HepG2 (cell line): ENCODE measurements around the gene GADD45B. TPM values are rescaled to one million over a fixed set of nuclear protein-coding genes. Genes with fewer than 3 reads are reported as not detected.
A peak's percentile ranks its signal among the peaks of the same experiment; 100 is the strongest.

Experiments
- AGO2 ChIP-seq: fragments of 200-400 bp; formaldehyde crosslinking; optimal IDR thresholded peaks from 2 replicates; pipeline ENCODE3; 2017; ENCODE audit warnings: mild to moderate bottlenecking, low read depth, low read length, moderate library complexity
- ATF2 ChIP-seq: sonication (generic); formaldehyde crosslinking; IDR thresholded peaks from 2 replicates; pipeline ENCODE4 v1.4.0; 2020; ENCODE audit warnings: missing genetic modification reagents
- ATM ChIP-seq: fragments of 450-650 bp; IDR thresholded peaks from 2 replicates; pipeline ENCODE4 v1.7.1; 2017; ENCODE audit warnings: mild to moderate bottlenecking, borderline replicate concordance
- ATRX ChIP-seq: sonication (generic); formaldehyde crosslinking; IDR thresholded peaks from 2 replicates; pipeline ENCODE4 v1.4.0; 2020; ENCODE audit warnings: missing genetic modification reagents, borderline replicate concordance
- FLYWCH1 ChIP-seq: sonication (generic); formaldehyde crosslinking; IDR thresholded peaks from 2 replicates; pipeline ENCODE4 v1.8.1; 2023; ENCODE audit warnings: mild to moderate bottlenecking, missing genetic modification reagents
- GMEB1 ChIP-seq: sonication (generic); formaldehyde crosslinking; IDR thresholded peaks from 2 replicates; pipeline ENCODE4 v1.5.1; 2020; ENCODE audit warnings: missing genetic modification reagents, mild to moderate bottlenecking, borderline replicate concordance
- MATR3 ChIP-seq: sonication (generic); formaldehyde crosslinking; IDR thresholded peaks from 2 replicates; pipeline ENCODE4 v1.4.0; 2020; ENCODE audit warnings: missing genetic modification reagents
- MBNL3 ChIP-seq: fragments of 250-450 bp; sonication (Bioruptor Pico); conservative IDR thresholded peaks from 2 replicates; pipeline ENCODE4 v1.8.0; 2022; ENCODE audit warnings: mild to moderate bottlenecking, inconsistent platforms
- NFKB2 ChIP-seq: sonication (generic); formaldehyde crosslinking; IDR thresholded peaks from 2 replicates; pipeline ENCODE4 v1.4.0; 2020; ENCODE audit warnings: missing genetic modification reagents, borderline replicate concordance
- POLR2G ChIP-seq: fragments of 200-400 bp; formaldehyde crosslinking; IDR thresholded peaks from 2 replicates; pipeline ENCODE4 v1.6.1; 2018; ENCODE audit warnings: mild to moderate bottlenecking, low read depth, low read length, moderate library complexity
- SSRP1 ChIP-seq: IDR thresholded peaks from 2 replicates; pipeline ENCODE4 v1.6.1; 2016; ENCODE audit warnings: control low read depth
- ZFP90 ChIP-seq: sonication (generic); formaldehyde crosslinking; IDR thresholded peaks from 2 replicates; pipeline ENCODE4 v1.8.0; 2022; ENCODE audit warnings: missing genetic modification reagents, mild to moderate bottlenecking, inconsistent platforms, borderline replicate concordance
- ZNF260 ChIP-seq: sonication (generic); formaldehyde crosslinking; IDR thresholded peaks from 2 replicates; pipeline ENCODE4 v1.4.0; 2020; ENCODE audit warnings: missing genetic modification reagents, low read depth, mild to moderate bottlenecking, borderline replicate concordance
- ZNF274 ChIP-seq: sonication (generic); formaldehyde crosslinking; IDR thresholded peaks from 2 replicates; pipeline ENCODE4 v1.5.1; 2020; ENCODE audit warnings: mild to moderate bottlenecking, missing genetic modification reagents
- ZNF713 ChIP-seq: sonication (generic); formaldehyde crosslinking; IDR thresholded peaks from 2 replicates; pipeline ENCODE4 v1.4.0; 2020; ENCODE audit warnings: mild to moderate bottlenecking, missing genetic modification reagents
- ZNF720 ChIP-seq: sonication (generic); formaldehyde crosslinking; IDR thresholded peaks from 2 replicates; pipeline ENCODE4 v1.4.0; 2020; ENCODE audit warnings: missing genetic modification reagents
- ZNF766 ChIP-seq: sonication (generic); formaldehyde crosslinking; IDR thresholded peaks from 2 replicates; pipeline ENCODE4 v1.5.0; 2020; ENCODE audit warnings: missing genetic modification reagents, borderline replicate concordance
- ZNF841 ChIP-seq: sonication (generic); formaldehyde crosslinking; IDR thresholded peaks from 2 replicates; pipeline ENCODE4 v1.8.1; 2023; ENCODE audit warnings: missing genetic modification reagents, borderline replicate concordance
- polyA plus RNA-seq, 8 experiments: library from polyadenylated mRNA; depleted of rRNA in 3 of 8; stranded (reverse) in 7 of 8; unstranded in 1 of 8; fragments of >200 nt; fragmentation: Illumina TruSeq in 4 of 8; extraction: Trizol in 4 of 8; gene quantifications; 2 replicates each; pipeline versions ENCODE4 v1.2.1 to v1.2.3, GENCODE V29; 2011 to 2016; ENCODE audit warnings: low read depth in 4 of 8, missing spikeins in 1 of 8, mixed read lengths in 1 of 8; ENCODE audit not compliant: insufficient read depth in 1 of 8
- total RNA-seq, 5 experiments: library from RNA; depleted of rRNA; stranded (reverse); fragments of >200 nt; fragmentation: Illumina TruSeq; extraction: Trizol; gene quantifications; 2 replicates each; pipeline ENCODE4 v1.2.3, GENCODE V29; 2016; ENCODE audit warnings: low read depth in 1 of 5
- TF ChIP-seq, protein P1 (sequence below): sonication (generic); formaldehyde crosslinking; IDR thresholded peaks from 2 replicates; pipeline ENCODE4 v1.4.0; 2020; ENCODE audit warnings: mild to moderate bottlenecking, missing genetic modification reagents
- TF ChIP-seq, protein P2 (sequence below), 2 experiments: fragments of 450-650 bp in 1 of 2; sonication (generic) in 1 of 2; formaldehyde crosslinking; IDR thresholded peaks; 2 replicates each; pipeline versions ENCODE4 v1.5.0 to v1.8.0; 2020 to 2022; ENCODE audit warnings: mild to moderate bottlenecking in 1 of 2, missing genetic modification reagents in 1 of 2

Gene GADD45B
- total and polyA plus RNA-seq, 2 of the 13 experiments (the other 11 are each of a cell fraction or from before 2014, with no cell fraction given): 4.6 to 34.1 TPM

GRCh38 chr19:2427429-2428320 is 48.3 kb upstream of the GADD45B start, which contains the start of gene TIMM13 (continued):
- TF ChIP-seq ZNF274 (CRISPR knock-in tag): 0 out of 2 replicates have a peak, but pooled peaks have one; percentile 44
- peak; percentile 92 for TF ChIP-seq GMEB1
- TF ChIP-seq, protein P1, sequence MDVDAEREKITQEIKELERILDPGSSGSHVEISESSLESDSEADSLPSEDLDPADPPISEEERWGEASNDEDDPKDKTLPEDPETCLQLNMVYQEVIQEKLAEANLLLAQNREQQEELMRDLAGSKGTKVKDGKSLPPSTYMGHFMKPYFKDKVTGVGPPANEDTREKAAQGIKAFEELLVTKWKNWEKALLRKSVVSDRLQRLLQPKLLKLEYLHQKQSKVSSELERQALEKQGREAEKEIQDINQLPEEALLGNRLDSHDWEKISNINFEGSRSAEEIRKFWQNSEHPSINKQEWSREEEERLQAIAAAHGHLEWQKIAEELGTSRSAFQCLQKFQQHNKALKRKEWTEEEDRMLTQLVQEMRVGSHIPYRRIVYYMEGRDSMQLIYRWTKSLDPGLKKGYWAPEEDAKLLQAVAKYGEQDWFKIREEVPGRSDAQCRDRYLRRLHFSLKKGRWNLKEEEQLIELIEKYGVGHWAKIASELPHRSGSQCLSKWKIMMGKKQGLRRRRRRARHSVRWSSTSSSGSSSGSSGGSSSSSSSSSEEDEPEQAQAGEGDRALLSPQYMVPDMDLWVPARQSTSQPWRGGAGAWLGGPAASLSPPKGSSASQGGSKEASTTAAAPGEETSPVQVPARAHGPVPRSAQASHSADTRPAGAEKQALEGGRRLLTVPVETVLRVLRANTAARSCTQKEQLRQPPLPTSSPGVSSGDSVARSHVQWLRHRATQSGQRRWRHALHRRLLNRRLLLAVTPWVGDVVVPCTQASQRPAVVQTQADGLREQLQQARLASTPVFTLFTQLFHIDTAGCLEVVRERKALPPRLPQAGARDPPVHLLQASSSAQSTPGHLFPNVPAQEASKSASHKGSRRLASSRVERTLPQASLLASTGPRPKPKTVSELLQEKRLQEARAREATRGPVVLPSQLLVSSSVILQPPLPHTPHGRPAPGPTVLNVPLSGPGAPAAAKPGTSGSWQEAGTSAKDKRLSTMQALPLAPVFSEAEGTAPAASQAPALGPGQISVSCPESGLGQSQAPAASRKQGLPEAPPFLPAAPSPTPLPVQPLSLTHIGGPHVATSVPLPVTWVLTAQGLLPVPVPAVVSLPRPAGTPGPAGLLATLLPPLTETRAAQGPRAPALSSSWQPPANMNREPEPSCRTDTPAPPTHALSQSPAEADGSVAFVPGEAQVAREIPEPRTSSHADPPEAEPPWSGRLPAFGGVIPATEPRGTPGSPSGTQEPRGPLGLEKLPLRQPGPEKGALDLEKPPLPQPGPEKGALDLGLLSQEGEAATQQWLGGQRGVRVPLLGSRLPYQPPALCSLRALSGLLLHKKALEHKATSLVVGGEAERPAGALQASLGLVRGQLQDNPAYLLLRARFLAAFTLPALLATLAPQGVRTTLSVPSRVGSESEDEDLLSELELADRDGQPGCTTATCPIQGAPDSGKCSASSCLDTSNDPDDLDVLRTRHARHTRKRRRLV (CRISPR knock-in tag): peak; percentile 33; the same call in 1 of the 2 replicates
- peak; percentile 65 for TF ChIP-seq ATF2 (CRISPR knock-in tag)
- TF ChIP-seq SSRP1 (CRISPR knock-in tag): no peak
- TF ChIP-seq MATR3: no peak
- no peak; the same call in 1 of the 2 replicates for TF ChIP-seq ZFP90 (CRISPR knock-in tag)
- no peak for TF ChIP-seq ZNF713 (CRISPR knock-in tag)
- peak; percentile 96 for TF ChIP-seq AGO2
- no peak for TF ChIP-seq ZNF720 (CRISPR knock-in tag)
- peak; percentile 70 for TF ChIP-seq NFKB2 (CRISPR knock-in tag)
- TF ChIP-seq ZNF766: peak; percentile 86; the same call in 1 of the 2 replicates
- TF ChIP-seq ZNF260: no peak
- TF ChIP-seq ZNF841: no peak
- peak; percentile 94 for TF ChIP-seq POLR2G
- no peak for TF ChIP-seq MBNL3 (CRISPR knock-in tag)
- TF ChIP-seq ATM: no peak
- TF ChIP-seq ATRX (CRISPR knock-in tag): no peak
- no peak for TF ChIP-seq FLYWCH1
- TF ChIP-seq, protein P2, sequence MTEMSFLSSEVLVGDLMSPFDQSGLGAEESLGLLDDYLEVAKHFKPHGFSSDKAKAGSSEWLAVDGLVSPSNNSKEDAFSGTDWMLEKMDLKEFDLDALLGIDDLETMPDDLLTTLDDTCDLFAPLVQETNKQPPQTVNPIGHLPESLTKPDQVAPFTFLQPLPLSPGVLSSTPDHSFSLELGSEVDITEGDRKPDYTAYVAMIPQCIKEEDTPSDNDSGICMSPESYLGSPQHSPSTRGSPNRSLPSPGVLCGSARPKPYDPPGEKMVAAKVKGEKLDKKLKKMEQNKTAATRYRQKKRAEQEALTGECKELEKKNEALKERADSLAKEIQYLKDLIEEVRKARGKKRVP (CRISPR knock-in tag; IDR thresholded peaks at IDR 0.05): peak in 1 of 2 experiments; percentile 83; a peak in 2 of 4 replicates
